Activated CD8-positive, alpha-beta memory T cell treated with anti-CD3 and anti-CD28 coated beads for 48 hours (primary cell): Measurements from ENCODE around the gene CCT5.
"Not testable (repeated sequence)": the region's sequence is repeated elsewhere in the genome, so short reads cannot be mapped to it uniquely, and the experiment has no call there.

Experiments used
- DNase-seq, 3 experiments: peaks; one replicate each; pipeline ENCODE4 v3.0.0-alpha.2; 2020; ENCODE audit warnings: low read depth in 2 of 3, low spot score in 2 of 3

CCT5 gene

DNA sequence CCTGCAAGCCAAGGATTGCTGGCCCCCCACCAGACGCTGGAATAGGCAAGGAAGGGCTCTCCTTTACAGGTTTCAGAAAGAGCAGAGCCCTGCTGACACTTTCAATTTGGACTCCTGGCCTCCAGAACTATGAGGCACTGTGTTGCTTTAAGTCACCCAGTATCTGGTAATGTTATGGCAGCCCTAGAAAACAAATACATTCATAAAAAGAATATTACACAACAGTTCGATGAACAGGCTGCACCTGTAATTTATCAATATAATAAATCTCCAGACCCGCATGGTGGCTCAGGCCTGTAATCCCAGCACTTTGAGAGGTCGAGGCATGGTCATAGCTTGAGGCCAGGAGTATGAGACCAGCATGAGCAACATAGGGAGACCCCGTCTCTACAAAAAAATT lies 50.2 kb downstream of the CCT5 start:
- DNase-seq = no peak

DNA sequence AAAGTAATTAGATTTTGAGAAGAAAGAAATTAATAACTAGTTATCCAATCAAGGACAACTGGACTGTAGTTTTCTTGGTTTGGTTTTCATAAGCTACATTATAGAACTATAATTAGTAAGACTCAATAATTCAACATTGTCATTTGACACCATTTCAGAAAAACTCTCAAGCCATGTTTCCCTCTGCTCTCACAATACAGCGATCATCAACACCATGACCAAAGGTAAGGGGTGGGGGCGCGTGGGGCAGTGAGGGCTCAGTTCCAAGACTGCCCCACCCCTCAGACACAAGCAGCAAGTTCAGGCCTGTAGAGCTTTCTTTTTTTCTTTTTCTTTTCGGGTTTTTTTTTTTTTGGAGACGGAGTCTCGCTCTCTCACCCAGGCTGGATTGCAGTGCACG lies 51.2 kb downstream of the CCT5 start:
- no peak for DNase-seq

DNA sequence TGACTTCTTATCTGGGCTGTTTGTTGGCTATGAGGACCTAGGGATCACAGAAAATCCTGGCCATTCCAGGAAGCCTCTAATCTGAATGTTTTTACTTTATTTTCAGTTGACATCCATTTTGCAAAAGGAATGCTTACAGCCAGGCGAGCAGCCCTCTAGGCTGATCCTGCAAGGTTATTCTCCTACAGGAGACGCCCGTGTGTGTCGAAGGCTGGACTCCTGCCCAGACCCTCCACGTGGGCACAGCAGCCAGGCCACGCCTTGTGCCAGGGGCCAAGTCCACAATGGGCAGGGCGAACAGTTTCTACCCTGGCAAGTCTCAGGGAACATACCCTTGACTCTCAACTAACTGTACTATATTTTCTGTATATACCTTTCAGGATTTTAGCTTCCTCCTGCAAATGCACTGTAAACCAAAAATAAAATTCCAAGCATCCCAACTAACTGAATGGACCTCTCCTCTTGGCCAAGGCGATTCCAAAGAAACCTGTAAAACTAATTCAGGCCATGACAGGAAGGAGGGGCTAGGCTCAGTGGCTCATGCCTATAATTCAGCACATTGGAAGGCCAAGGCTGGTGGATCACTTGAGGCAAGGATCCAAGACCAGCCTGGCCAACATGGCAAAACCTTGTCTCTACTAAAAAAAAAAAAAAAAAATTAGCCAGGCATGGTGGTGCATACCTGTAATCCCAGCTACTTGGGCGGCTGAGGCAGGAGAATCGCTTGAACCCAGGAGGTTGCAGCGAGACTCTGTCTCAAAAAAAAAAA lies 51.9 kb downstream of the CCT5 start:
- DNase-seq = no peak

DNA sequence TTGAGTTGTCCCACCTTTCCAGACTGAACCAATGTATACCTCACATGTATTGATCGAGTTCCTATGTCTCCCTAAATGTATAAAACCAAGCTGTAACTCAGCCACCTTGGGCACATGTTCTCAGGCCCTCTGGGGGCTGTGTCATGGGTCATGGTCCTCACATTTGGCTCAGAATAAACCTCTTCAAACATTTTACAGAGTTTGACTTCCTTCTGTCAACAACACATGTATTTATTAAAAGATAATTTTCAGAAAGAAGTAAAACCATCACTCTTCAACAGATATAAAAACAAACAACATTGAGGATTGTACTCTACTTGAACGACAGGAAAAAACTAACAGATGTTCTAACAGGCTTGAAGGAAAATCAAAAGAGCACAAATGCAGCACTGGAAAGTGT lies 53.1 kb downstream of the CCT5 start:
- no peak for DNase-seq

DNA sequence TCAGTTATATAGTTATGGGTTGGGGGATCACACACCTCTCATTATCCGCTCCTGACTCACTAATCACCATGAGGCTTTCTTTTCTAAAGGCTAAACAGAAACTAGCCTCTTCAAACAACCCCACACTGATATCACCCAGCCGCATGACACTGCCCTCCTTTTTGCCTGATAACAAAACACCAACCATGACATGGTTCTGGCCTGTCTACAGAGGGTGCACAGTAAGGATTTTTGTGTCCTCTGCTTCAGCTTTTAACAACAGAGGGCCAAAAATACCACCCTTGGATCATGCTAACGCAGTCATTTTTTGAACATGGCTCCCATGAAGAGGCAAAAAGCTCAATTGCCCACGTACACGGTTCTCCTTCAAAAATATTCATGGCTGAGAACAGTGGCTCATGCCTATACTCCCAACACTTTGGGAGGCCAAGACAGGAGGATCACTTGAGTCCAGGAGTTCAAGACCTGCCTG lies 53.7 kb downstream of the CCT5 start:
- no peak for DNase-seq

DNA sequence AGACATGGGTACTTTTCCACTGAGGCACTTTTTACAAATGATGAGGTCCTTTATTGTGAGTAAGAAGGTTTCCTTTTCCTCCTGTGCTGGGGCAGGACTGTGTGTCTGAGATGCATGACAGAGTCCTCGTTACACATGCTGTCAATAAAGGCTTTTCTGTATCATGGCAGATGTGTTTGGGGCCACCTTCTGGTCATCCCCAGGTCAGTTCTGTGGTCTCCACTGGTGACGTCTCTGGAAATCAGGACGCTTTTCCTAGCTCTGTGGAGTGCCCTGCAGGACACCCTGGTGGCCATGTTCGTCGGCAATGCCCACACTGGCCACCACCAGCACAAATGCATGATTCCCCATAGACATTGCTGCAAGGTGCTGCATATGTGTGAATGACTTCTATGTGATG lies 54.9 kb downstream of the CCT5 start:
- DNase-seq = no peak

DNA sequence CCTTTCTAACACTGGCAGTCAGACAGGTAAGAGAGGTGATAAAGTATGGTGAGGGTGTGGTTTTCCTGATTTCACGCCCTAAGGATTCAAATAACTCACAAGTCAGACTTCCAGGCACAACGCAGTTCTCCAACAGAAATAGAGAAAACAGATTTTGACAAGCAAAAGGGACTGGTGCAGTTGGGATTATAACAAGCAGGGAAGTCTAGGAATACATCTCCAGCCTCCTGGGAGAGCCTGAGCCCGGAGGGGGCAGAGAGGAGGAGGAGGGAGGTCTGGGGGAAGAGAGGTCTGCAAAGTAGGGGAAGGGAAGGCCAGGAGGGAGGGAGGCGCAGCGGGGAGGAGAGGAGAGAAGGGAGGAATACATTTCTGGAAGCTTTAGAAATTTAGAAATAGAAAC lies 56.0 kb downstream of the CCT5 start:
- no peak for DNase-seq

DNA sequence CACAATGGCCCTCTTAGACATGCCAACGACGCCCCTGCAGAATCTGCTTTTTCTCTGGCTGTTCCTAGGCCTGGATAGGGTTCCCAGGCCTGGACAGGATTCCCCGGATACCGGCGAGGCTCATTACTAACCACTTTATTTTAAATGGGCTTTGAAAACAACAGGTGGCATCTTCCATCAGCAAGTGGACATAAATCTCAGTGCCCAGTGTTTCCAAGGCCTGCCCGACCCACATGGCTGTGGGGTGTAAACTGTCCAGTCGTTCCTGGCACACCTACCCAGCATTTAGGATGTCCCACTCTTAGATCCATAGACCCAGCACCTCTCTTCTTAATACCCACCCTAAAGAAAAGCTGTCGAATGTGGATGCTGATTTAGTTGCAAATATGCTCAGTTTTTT lies 56.7 kb downstream of the CCT5 start:
- no peak for DNase-seq

DNA sequence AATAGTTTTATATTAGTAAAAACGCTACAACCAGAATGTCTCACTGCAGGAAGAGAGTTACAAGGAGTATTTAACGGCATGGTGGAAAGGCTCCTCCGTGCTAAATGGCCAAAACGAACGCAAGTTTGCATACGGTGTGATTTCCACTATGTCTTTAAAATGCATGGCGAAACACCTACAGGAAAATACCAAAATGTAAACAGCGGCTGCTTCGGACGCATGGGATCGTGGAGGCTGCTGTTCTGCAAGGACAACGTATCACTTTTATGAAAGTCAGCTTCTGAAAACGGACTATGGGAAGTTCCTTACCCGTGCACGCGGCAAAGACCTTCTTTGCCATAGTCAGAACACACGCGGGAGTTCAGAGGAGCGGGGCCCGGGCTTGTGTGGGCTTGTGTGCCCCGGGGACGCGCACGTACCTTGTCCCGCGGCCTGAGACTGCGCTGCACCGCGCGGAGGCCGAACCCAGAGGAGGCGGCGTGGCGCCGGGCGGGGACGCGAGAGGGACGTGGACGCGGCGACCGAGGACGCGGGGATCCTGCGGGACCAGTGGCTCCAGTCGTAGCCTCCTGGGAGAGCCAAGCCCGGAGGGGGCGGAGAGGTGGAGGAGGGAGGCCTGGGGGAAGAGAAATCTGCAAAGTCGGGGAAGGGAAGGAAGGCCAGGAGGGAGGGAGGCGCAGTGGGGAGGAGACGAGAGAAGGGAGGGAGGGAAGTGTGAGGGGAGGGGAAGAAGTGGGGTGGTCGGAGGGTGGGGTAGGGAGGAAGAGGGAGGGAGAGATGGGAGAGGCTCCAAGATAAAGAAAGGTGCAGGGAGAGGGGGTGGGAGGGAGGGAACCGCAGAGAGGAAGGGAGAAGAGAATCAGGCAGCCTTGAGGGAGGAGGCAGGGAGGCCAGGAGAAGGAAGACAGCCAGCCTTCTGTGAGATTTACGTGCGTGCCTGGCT lies 57.4 kb downstream of the CCT5 start, which contains the start of gene CMBL:
CMBL (minus strand) TSS at position 697 of the 943 bp plus-strand sequence. CDS start 17,140 bp downstream, outside the sequence.
- DNase-seq = no peak

DNA sequence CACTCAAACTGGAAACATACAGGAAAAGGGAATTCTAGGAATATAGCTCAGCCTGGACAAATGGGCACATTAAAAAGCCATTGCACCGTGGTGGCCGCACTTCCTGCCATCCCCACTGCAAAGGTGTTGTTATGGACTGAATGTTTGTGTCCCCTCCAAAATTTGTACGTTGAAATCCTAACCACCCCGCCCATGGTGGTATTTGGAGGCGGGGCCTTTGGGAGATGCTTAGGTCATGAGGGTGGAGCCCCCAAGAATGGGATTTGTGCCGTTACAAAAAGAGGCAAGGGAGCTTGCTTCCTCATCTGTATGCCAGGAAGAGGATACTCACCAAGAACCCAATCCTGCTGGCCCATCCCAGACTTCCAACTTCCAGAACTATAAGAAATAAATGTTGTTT lies 58.8 kb downstream of the CCT5 start:
- DNase-seq = no peak

DNA sequence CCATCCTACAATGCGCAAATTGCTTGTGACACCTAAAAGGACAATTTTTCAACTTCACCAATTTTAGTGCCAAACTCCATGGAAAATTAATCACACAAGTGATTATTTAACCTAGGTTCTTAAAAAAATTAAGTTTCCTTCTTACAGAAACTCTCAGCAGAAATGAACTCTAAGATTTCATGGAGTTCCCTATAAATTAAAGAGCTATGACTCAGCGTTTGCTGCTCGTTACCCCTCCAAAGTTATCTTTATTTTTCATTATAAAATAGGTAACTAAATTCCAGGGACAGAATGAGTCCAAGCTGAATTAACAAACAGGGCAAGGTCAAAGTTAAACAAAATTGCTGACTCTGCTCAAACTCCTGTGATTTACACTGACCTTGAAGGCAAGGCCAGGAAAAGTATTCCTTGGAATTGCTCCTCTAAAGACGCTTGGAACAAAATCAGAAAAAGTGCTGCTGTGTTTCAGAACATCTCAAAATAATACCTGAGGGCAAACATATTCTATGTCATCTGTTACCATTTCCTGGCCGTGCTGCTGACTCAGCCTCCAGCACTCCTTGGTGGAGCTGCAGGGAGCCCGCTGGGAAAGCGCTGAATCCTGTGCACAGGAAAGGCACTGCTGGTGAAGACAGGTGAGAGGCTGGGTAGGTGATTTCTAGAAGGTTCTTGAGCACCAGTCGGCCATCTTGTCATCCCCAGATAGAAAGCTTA lies 60.1 kb downstream of the CCT5 start:
- no peak for DNase-seq

DNA sequence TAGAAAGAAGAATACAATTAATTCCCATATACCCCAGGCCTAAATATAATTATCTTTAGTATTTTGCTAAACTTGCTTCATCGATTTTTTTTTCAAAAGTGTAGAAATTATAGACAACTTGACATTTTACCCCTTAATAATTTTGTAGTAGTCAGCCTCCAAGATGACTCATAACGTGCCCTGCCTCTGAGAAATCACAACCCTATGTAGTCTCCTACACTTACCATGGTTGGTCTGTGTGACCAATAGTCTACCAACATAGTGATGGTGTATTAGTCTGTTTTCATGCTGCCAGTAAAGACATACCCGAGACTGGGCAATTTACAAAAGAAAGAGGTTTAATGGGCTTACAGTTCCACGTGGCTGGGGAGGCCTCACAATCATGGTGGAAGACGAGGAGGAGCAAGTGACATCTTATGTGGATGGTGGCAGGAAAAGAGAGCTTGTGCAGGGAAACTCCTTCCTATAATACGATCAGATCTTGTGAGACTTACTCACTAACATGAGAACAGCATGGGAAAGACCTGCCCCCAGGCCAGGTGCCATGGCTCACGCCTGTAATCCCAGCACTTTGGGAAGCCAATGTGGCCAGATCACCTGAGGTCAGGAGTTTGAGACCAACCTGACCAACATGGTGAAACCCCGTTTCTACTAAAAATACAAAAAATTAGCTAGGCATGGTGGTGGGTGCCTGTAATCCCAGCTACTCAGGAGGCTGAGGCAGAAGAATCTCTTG lies 60.9 kb downstream of the CCT5 start:
- not testable (repeated sequence) for DNase-seq

DNA sequence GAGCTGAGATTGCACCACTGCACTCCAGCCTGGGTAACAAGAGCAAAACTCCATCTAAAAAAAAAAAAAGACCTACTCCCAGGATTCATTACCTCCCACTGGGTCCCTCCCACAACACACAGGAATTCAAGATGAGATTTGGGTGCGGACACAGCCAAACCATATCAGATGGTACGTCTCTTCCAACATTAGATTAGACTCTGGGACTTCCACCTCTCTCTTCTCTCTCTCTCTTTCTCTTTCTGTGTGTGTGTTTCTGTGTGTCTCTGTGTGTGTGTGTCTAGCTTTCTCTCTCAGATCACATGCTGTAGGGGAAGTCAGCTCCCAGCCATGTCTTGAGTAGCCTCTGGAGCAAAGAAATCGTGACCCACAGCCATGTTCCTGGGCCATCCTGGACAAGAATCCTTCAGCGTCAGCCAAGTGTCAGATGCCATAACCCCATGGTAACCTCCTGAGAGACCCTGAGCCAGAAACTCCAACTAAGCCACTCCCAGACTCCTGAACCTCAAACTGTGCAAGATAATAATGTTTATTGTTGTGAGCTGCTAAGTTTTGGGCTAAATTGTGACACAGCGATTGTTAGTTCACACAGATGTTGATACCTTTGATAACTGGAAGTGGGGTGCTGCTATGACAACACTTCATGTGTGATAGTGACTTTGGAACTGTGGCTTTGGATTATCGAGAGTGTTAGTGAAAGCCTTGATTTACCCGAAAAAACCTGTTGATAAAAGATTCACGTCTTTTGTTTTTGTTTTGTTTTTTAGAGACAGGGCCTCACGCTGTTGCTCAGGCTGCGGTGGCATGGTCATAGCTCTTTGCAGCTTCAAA lies 61.7 kb downstream of the CCT5 start:
- no peak for DNase-seq

DNA sequence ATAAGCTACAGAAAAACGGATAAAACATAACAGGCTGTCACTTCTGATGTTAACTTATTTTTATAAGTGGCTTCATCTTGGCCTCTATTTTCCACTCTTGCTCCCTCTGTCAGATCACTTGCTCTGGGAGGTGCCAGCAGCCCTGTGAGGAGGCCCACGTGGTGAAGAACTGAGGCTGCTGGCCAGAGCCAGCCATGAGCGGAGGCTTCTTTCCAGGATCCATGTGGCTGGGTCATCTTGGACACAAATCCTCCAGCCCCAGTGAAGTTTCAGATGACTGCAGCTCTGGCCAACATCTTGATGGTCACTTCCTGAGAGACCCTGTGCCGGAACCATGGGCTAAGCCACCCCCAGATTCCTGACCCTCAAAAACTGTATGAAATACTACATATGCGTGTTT lies 65.1 kb downstream of the CCT5 start:
- DNase-seq = no peak
